Natural killer cell treated with Interleukin-12 subunit alpha and Interleukin-12 subunit beta and Interleukin-15 and Interleukin-18, amount 100 ng/mL, for 72 hours (primary cell): ENCODE data around the gene ZNF497. TPM values are rescaled to one million over a fixed set of nuclear protein-coding genes. Genes with fewer than 3 reads are reported as not detected.
A peak's percentile ranks its signal among the peaks of the same experiment; 100 is the strongest.

ENCODE experiments used
- ATAC-seq, 2 donors: fragments of 150-1000 bp; cut with Tn5 transposase in 1 of 2; sonication (Bioruptor Pico), chemical (Tn5 transposase) in 1 of 2; 2 replicates each; pipeline ENCODE4 v1.10.0; 2021
- DNase-seq: peaks from one replicate; pipeline ENCODE4 v3.0.0; 2022; ENCODE audit warnings: low spot score
- H3K27ac Mint-ChIP-seq, 2 donors: 1 replicate in 1 of 2; 2 replicates in 1 of 2; pipeline ENCODE4 v1.8.0; 2022; ENCODE audit warnings: mixed read lengths in 2 of 2, mild to moderate bottlenecking in 1 of 2, moderate library complexity in 1 of 2
- H3K27me3 Mint-ChIP-seq, 2 donors: 1 replicate in 1 of 2; 2 replicates in 1 of 2; pipeline ENCODE4 v1.8.0; 2022; ENCODE audit warnings: mixed read lengths in 2 of 2
- H3K36me3 Mint-ChIP-seq: one replicate; pipeline ENCODE4 v1.8.0; 2022; ENCODE audit warnings: mixed read lengths
- H3K4me1 Mint-ChIP-seq, 2 donors: 1 replicate in 1 of 2; 2 replicates in 1 of 2; pipeline ENCODE4 v1.8.0; 2022; ENCODE audit warnings: low read depth in 2 of 2, mixed read lengths in 2 of 2, mild to moderate bottlenecking in 1 of 2
- H3K4me3 Mint-ChIP-seq: one replicate; pipeline ENCODE4 v1.8.0; 2022; ENCODE audit warnings: mixed read lengths
- H3K9me3 Mint-ChIP-seq: 2 replicates; pipeline ENCODE4 v1.8.0; 2022; ENCODE audit warnings: mixed read lengths
- total RNA-seq, 2 donors: library from RNA; stranded (reverse); gene quantifications; one replicate each; pipeline ENCODE4 v1.2.3, GENCODE V29; 2022

The ZNF497 gene
- total RNA-seq, 2 donors from 2014 or later: 0.52 to 1.4 TPM

GRCh38 chr19:58367698-58368454 lies 5.3 kb upstream of the ZNF497 start:
- Mint-ChIP-seq H3K27ac (no peak overlapping the region), H3K36me3 (no peaks in the 10 kb centered on the region), H3K4me3 (no peak overlapping the region), H3K9me3 (no peaks in the 10 kb centered on the region), H3K4me1 (peaks cover 0 to 1% of the 10 kb centered on the region in 2 donors), H3K27me3 (no peaks in the 10 kb centered on the region)
- DNase-seq (peak; percentile 56), ATAC-seq (no peak)

GRCh38 chr19:58366585-58367430 lies 4.3 kb upstream of the ZNF497 start:
- Mint-ChIP-seq H3K27ac (no peak overlapping the region), H3K4me1 (peaks cover 4 to 8% of the 10 kb centered on the region in 2 donors), H3K4me3 (no peak overlapping the region), H3K27me3 (no peaks in the 10 kb centered on the region), H3K36me3 (no peaks in the 10 kb centered on the region), H3K9me3 (no peaks in the 10 kb centered on the region)
- ATAC-seq (no peak), DNase-seq (peak; percentile 57)

DNA sequence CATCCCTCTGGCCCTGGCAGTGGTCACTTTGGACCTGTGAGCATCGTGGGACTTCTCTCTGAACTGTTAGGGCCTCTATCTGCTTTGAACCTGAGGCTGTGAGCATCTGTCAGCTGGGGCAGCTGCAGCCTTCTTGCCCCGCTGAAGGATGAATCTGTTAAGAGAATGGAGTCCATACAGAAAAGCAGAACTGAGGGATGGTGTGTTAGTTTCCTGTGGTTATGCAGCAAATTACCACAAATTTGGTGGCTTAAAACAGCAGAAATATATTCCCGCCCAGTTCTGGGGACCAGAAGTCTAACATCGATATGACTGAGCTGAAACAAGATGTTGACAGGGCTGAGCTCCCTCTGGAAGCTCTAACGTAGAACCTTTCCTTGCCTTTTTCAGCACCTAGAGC lies 1.6 kb upstream of the ZNF497 start:
- Mint-ChIP-seq H3K4me3 (no peak overlapping the region), H3K9me3 (no peaks in the 10 kb centered on the region), H3K27me3 (no peaks in the 10 kb centered on the region), H3K27ac (no peak overlapping the region), H3K36me3 (no peaks in the 10 kb centered on the region), H3K4me1 (peaks cover 7 to 10% of the 10 kb centered on the region in 2 donors)
- ATAC-seq (no peak), DNase-seq (no peak)

- H3K27me3 Mint-ChIP-seq: no peaks in the 10 kb centered on the region
- no peaks in the 10 kb centered on the region for H3K9me3 Mint-ChIP-seq
- peak overlapping the region; percentile 79 to 93 for H3K27ac Mint-ChIP-seq
- DNase-seq (peak; percentile 62), ATAC-seq (peak in 1 of 2 donors; percentile 28)
- no peaks in the 10 kb centered on the region for H3K36me3 Mint-ChIP-seq
- H3K4me3 Mint-ChIP-seq: peak overlapping the region; percentile 99
- peaks cover 7 to 10% of the 10 kb centered on the region in 2 donors for H3K4me1 Mint-ChIP-seq
These were observed 665 bp downstream of the ZNF497 start for GRCh38 chr19:58361900-58362271.

DNA sequence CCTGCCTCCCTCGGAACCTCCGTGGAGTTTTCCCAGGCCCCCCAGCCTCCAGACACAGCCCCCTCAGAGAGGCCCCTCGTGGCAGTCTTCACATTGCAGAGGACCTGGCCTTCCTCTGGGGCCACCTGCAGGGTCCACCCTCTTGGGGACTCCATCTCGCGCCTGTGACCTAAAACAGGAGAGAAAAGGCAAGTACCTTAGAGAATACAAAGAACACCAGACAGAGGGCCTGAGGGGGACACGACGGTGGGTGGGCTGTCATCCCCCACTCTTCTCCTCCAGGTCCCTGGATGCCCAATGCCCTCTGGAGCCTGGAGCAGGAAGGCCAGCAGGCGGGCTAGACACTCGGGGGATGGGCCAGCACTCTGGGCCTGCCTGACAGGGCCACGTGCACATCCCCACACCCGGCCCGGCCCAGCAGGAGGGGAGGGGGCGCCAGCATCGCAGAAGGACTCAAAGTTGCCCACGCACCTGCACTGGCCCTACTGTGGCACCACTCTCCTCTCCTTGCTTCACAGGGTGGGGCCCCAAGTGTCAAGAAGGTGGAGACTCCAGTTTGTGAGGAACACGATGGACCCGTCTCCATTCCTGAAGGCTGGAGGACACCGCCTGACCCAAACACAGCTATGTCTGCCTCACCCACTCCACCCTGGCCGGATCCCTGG lies 4.9 kb downstream of the ZNF497 start:
- Mint-ChIP-seq H3K9me3 (no peaks in the 10 kb centered on the region), H3K4me3 (no peak overlapping the region), H3K27ac (no peak overlapping the region), H3K36me3 (no peaks in the 10 kb centered on the region), H3K4me1 (peaks cover 7 to 9% of the 10 kb centered on the region in 2 donors), H3K27me3 (no peaks in the 10 kb centered on the region)
- ATAC-seq (no peak), DNase-seq (no peak)

GRCh38 chr19:58356766-58357480 lies 5.6 kb downstream of the ZNF497 start:
- no peaks in the 10 kb centered on the region for H3K36me3 Mint-ChIP-seq
- no peak overlapping the region for H3K4me3 Mint-ChIP-seq
- H3K27ac Mint-ChIP-seq: no peak overlapping the region
- no peaks in the 10 kb centered on the region for H3K9me3 Mint-ChIP-seq
- peaks cover 4 to 6% of the 10 kb centered on the region in 2 donors for H3K4me1 Mint-ChIP-seq
- H3K27me3 Mint-ChIP-seq: no peaks in the 10 kb centered on the region
- DNase-seq (no peak), ATAC-seq (no peak)

- Mint-ChIP-seq H3K27ac (no peak overlapping the region), H3K27me3 (no peaks in the 10 kb centered on the region), H3K4me3 (peak overlapping the region; percentile 17), H3K9me3 (no peaks in the 10 kb centered on the region), H3K36me3 (no peaks in the 10 kb centered on the region), H3K4me1 (peaks cover 0 to 3% of the 10 kb centered on the region in 2 donors)
- peak; percentile 61 to 67 for ATAC-seq
- no peak for DNase-seq
These were observed 6.4 kb downstream of the ZNF497 start for GRCh38 chr19:58355908-58356765.

DNA sequence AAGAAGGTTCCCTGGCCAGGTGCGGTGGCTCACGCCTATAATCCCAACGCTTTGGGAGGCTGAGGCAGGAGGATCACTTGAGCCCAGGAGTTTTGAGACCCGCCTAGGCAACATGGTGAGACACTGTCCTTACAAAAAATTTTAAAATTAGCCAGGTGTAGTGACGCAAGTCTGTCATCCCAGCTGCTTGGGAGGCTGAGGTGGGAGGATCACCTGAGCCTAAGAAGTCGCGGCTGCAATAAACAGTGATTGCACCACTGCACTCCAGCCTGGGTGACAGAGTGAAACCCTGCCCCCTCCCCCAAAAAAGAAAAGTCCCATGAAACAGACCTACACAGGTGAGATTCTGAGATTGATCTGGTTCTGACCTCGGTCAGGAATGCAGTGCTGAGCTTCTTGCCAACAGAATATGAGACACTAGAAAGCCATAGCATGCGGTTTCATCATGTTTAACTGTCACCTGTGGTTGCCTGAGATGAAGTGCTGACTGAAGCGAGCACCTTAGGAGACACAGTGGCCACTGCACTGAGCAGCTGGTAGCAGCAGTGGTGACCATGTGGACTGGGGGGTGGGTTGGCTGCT lies 7.2 kb downstream of the ZNF497 start:
- no peak overlapping the region for H3K27ac Mint-ChIP-seq
- H3K9me3 Mint-ChIP-seq: no peaks in the 10 kb centered on the region
- no peaks in the 10 kb centered on the region for H3K36me3 Mint-ChIP-seq
- H3K27me3 Mint-ChIP-seq: no peaks in the 10 kb centered on the region
- no peak overlapping the region for H3K4me3 Mint-ChIP-seq
- no peak for ATAC-seq
- no peak for DNase-seq
- peaks cover 0 to 3% of the 10 kb centered on the region in 2 donors for H3K4me1 Mint-ChIP-seq

DNA sequence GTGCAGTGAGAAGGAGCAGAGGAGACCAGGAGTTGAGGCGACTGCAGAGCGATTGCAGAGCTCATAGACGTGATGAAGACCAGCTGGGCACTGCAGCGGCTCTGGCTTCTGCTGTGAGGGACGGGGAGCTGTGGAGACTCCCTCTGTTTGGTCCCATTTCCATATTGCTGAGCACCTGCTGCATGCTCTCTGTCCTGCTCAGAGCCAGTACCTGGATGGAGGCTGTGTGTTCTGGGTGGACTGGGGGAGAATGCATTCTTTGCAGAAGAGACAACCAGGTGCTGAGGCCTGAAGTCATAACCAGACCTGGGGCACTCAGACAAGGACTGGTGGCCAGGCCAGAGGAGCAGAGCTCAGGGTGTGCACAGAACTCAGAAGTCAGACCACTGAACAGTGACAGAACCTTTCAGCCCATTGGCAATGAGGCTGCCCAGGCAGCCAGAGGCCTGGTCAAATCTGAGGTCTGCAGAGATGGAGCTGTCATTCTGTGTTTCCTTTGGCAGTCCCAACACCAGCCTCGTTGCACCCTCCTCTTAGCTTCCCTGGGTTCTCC lies 8.0 kb downstream of the ZNF497 start:
- H3K36me3 Mint-ChIP-seq: no peaks in the 10 kb centered on the region
- DNase-seq: no peak
- H3K4me1 Mint-ChIP-seq: peaks cover 3 to 6% of the 10 kb centered on the region in 2 donors
- H3K4me3 Mint-ChIP-seq: no peak overlapping the region
- peaks cover 0 to 4% of the 10 kb centered on the region in 2 donors for H3K27me3 Mint-ChIP-seq
- H3K9me3 Mint-ChIP-seq: no peaks in the 10 kb centered on the region
- H3K27ac Mint-ChIP-seq: no peak overlapping the region
- ATAC-seq: no peak

DNA sequence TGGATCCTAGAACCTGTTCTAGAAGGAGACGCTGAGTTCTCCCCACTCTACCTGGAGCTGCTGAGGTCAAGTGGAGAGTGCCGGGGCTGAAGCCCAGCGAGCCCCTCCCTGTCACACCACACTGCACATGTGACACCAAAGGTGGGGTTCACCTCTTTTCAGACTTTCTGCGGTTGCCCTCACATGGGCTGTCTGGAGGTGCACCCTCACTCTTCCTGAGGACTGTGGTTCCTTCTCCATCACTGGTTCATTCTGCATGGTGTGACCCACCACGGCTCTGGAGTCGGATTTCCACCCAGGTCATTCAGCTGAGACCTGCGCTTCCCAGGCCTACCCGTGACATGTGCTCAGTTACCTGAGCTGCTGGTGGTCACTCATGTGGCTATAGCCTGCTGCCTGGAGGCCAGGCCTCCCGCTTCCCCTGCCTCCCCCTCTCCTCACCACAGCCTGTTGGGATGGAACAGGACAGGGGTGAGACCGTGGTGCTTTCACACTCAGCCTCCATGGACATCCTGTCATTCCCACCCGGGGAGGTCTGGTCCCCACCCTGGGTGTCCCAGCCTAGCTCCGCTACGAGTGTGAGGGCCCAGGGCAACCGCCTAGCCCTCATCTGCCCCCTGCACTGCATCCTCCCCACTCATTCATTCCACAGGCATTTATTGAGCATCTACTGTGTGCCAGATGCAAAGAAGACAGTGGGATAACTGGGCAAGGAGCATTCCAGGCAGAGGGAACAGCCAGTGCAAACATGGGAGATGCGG lies 8.7 kb downstream of the ZNF497 start:
- H3K4me3 Mint-ChIP-seq: no peak overlapping the region
- peaks cover 6 to 8% of the 10 kb centered on the region in 2 donors for H3K4me1 Mint-ChIP-seq
- H3K36me3 Mint-ChIP-seq: no peaks in the 10 kb centered on the region
- no peak overlapping the region for H3K27ac Mint-ChIP-seq
- H3K27me3 Mint-ChIP-seq: peaks cover 0 to 7% of the 10 kb centered on the region in 2 donors
- DNase-seq (no peak), ATAC-seq (no peak)
- no peaks in the 10 kb centered on the region for H3K9me3 Mint-ChIP-seq

- DNase-seq: no peak
- Mint-ChIP-seq H3K27ac (no peak within 1 kb of the TSS), H3K4me1 (peaks cover 6 to 8% of the 10 kb centered on the region in 2 donors), H3K36me3 (no peaks in the 10 kb centered on the region), H3K9me3 (no peaks in the 10 kb centered on the region), H3K4me3 (no peak within 1 kb of the TSS), H3K27me3 (peaks cover 0 to 7% of the 10 kb centered on the region in 2 donors)
- ATAC-seq: no peak
These were observed 9.5 kb downstream of the ZNF497 start, which contains the start of gene A1BG for GRCh38 chr19:58352760-58353671. TSS of gene A1BG (minus strand) at chr19:58353492. CDS start at chr19:58353437, 55 bp downstream.
